HG03135 (cell line): ENCODE measurements around the gene ARHGEF3.

Source experiments
- ATAC-seq: cut with Tn5 transposase; IDR thresholded peaks from one replicate; pipeline ENCODE4 v1.9.1; 2021; ENCODE audit warnings: mild to moderate bottlenecking, moderate library complexity; ENCODE audit not compliant: unreplicated experiment

The ARHGEF3 gene, protein sequence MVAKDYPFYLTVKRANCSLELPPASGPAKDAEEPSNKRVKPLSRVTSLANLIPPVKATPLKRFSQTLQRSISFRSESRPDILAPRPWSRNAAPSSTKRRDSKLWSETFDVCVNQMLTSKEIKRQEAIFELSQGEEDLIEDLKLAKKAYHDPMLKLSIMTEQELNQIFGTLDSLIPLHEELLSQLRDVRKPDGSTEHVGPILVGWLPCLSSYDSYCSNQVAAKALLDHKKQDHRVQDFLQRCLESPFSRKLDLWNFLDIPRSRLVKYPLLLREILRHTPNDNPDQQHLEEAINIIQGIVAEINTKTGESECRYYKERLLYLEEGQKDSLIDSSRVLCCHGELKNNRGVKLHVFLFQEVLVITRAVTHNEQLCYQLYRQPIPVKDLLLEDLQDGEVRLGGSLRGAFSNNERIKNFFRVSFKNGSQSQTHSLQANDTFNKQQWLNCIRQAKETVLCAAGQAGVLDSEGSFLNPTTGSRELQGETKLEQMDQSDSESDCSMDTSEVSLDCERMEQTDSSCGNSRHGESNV

DNA sequence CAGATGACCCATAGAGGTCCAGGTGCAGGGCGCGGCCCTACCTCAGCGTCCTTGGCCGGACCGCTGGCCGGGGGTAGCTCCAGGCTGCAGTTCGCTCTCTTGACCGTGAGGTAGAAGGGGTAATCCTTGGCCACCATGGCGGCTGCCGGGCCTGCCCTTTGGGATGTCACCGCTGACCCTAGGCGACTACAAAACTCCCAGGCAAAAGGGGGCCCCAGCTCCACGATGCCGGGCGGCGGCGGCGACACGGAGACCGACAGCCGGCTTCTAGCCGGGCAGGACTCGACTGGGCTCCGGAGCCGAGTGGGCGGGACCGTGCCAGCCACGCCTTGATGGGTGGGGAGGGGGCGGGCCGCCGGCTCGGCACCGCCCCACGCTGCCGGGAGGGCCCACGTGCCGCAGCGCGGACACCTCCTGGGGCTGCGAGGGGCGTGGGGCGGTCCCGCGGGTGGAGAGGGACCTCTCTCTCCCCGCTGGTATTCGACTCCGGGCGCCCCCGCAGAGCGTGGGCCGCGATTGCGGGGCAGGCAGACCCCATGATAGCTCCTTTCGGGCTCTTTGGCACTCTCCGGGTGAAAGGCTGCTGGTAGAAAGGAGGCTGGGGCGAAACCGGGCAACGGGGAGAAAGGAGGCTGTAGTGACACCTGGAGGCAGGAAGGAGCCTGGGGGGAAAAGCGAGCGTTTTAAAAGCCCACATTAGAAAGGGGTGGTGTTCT, at the start of gene ARHGEF3:
Gene ARHGEF3, minus strand, starts transcription at position 288 of the 716 bp plus-strand sequence. Its CDS starts 151 bp downstream, at position 137.
- ATAC-seq = peak; percentile 82

DNA sequence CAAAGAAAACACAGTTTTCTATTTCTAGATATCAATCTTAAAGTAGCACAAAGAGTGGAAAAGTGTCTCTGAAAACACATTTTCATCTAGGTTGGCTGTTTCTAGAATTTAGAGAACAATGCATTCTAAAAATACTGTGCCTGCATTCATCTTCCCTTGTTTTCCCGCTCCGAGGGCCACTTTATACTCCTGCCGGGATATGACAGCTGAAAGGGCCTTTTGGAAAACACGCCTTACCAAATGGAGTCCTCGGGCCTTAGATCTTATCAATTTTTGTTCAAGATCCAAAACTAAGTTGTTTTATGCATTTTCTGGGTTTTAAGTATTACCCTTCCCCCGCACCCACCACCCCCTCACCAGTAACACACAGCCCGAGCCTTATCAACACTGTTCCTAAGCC, 47.9 kb upstream of the ARHGEF3 start:
- no peak for ATAC-seq

DNA sequence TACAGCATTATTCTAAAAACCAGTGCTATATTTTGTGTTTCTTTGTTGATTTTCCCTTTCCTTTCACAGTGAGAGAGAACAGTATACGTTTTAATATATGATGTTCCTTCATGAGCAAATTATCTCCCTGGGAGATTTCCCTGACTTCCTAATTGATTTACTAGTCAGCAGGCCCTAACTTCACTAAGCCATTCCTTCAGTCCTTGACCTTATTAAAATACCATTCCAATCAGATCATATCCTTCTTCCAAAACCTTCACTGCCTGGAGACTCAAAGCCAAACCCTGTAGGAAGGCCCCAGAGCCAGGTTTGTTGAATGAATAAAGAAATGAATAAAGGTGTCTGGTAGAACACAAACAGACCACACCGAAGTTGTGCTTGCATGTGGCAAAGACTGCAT, 43.8 kb upstream of the ARHGEF3 start:
- no peak for ATAC-seq

DNA sequence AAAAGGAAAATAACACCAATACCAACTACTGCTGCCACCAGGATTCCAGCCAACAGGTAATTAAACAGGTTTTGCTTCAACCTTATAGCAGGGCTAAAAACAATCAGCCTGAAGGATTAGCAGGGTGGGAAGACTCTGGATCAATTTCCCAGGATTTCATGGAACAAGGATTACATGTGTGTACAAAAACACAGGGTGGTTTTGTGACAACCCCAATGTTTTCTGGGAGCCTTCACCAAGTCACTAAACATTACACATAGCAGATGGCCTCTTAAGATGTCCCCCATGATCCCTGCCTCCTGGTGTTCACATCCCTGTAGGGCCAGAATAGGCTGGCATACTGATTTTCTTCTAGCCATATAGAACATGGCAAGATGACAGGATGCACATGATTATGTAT, 42.8 kb upstream of the ARHGEF3 start:
- ATAC-seq = no peak

DNA sequence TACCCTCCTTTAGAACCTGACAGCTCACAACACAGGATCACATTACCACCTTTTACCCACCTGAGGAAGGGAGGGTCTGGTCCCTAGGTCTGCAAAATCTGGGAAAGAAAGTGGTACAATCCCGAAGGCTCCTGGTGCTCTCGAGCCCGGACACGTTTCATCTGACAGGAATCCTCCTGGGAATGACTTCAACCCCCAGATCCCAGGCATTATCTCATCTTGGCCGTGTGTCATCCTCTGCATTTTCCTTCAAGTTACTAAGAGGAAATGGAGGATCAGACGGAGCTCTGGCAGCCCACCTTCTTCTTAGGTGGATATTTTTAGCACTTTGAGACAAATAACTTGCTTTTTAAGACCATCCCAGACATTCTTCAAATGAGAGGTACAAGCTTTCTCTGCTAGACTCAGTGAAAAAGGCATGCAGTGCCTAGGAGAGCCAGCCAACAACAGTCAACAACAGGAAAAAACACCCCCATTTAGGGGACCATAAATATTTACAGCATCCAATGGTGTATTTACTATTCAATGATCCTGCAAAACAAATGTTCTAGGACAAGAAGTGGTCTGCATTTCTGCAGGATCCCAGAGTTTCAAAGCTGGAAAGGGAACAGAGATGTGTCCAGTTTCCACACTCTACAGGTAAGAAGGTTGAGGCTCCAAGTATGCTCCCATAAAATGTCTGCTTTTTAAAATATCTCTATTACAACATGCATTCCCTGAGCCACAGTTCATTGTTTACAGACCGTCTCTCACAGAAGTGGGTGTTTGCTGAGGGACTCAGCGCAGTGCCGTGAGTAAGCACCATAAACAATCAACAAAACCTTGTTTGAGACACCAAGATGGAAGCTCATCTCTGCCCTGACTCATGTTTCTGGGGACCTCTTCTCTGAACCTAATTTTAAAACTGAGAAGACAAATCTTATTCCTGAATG, 38.3 kb upstream of the ARHGEF3 start:
- ATAC-seq = no peak

DNA sequence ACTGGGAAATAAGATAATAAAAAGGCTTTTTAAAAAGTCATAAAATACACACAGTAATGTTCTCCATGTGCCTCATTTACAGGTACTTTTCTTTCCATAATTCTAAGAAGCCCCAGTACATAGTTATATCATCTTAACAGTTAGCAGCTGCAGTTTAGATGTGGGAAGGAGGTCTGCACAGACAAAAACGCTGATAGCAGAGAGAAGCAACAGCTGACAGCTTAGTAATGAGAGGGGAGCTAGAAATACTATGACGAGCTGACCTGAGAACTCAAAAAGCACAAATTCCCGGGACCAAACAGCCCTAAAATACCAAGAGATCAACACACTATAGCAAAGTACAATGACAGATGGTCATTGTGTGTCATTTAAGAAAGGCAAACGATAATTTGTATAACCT, 36.7 kb upstream of the ARHGEF3 start:
- ATAC-seq = no peak

DNA sequence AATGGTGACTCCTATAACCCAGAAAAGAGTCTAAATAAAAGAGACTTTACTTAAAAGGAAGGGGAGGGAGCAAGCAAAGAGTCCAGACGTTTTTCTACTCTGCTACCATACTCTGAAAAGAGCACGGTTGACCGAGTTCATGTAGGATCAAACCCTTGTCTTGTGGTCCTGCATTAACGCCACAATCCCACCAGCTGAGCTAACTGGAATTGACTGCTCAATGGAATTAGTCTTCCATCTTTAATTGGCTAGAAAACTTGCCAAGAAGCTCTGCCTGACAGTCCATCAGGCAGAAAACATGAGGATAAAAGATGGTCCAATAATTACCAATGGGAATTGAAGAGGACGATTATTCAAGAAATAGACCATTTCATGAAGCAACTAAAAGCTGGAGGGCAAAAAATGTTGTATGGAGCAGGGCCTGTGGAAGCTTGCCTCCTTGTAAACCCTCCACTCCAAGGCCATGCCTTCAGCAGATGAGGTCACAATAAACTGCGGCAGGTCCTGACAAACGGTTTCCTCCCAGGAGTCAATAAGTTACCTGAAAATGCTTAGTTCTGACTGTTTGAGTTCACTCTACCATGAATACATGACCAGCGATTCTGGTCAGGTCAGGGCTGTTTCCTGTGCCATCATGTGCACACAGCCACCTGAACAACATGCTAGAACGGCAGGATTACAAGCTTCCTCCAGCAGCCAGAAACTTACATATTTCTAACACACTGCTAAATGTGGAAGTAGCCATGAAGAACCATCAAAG, 35.6 kb upstream of the ARHGEF3 start:
- ATAC-seq = peak; percentile 89

DNA sequence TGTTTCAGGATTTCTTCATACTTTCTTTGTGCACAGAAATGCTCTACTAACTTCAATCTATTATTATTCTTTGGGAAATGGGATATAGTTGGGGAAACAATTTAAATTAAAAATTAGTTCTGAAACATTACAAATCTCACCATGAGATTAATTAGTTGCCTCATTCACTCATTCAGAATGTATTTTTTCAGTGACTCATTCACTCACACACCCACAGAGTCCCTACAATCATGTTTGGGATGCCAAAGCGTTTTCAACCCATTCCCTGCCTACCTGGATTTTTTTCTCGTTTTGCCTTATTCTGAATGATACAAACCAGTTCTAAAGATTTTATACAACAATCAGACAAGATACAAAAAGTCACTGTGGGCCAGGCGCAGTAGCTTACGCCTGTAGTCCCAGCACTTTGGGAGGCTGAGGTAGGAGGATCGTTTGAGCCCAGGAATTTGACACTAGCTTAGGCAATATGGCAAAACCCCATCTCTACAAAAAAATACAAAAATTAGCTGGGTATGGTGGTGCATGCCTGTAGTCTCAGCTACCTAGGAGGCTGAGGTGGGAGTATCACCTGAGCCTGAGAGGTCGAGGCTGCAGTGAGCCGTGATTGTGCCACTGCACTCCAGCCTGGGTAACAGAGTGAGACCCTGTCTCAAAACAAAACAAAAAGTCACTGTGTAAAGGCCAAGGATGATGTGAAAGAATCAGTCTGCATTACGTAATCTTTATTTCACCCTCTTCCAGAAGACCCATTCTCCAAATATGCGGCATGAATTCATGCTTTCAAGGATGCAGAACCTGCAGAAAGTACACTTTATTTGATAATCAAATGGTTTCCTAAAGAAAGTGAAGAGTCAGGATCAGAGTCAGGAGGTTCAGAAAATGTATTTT, 34.8 kb upstream of the ARHGEF3 start:
- ATAC-seq = no peak

DNA sequence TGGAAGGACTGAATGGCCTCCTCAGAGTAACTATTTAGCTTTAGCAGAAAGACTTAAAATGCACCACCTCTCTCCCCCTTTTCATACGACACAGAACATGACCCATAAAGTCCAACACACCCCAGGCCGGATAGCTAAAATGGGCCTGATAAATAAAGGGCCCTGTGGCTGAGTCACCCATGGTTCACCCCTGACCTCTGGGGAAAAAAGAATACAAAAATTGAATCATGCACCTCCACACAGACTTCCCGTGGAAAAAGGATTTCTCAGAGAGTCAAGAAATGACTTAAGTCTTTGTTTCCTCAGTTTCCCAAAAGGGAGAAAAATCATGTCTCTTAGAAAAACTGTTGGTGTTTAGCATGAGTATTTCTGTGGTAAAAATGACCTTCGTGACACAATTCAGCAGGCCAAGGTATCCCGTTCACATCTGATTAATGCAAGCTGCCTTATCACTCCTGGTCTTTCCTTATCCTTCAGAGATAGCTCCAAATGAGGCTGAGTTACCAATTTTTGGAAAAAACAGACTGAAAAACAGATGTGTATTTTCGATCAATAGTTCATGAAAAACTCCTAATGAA, 34.0 kb upstream of the ARHGEF3 start:
- ATAC-seq = no peak

DNA sequence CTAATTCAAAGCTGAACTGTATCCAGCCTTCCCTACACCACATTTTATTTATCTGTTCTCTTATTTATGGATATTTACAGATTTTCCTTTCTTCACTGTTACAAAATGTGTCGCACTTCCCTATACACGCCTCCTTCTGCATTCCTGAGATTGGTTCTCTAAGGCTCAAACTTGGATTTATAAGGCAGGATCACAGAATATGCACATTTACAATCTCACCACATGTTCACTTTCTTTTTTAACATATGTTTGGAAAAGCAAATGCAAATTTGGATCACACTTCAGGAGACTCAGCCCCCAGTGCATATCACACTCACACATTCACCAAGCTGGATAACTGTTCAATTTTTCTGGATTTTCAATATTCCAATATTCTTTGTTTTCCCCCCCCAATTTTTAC, 31.8 kb upstream of the ARHGEF3 start:
- ATAC-seq = no peak

DNA sequence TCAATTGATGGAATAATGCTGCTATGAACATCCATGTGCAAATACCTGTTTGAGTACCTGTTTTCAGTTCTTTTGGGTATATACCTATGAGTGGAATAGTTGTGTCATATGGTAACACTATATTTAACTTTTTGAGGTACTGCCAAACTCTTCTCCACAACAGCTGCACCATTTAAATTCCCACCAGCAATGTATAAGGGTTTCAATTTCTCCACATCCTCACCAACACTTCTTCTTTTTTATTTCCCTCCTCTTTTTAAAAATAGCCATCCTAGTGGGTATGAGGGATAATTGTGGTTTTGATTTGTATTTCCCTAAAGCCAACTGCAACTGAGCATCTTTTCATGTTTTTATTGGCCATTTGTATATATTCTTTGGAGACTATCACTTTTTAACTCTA, 31.3 kb upstream of the ARHGEF3 start:
- no peak for ATAC-seq

DNA sequence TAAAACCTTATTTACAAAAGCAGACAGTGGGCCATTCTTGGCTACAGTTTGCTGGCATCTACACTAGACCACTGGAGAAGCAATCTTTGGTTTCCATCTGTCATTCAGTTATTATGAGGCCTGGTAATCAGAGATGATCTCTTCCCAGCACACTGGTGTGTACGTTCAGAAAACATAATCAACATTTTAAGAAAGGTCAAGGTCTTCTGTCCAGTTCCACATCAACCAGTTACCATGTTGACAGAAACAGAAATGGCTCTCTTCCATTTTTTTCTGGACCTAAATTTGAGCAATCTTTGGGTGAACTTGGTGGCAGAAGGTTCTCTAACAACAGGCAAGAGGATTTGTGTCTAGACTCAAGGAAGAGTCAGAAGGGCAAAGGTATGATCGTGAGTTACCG, 29.8 kb upstream of the ARHGEF3 start:
- ATAC-seq = no peak

DNA sequence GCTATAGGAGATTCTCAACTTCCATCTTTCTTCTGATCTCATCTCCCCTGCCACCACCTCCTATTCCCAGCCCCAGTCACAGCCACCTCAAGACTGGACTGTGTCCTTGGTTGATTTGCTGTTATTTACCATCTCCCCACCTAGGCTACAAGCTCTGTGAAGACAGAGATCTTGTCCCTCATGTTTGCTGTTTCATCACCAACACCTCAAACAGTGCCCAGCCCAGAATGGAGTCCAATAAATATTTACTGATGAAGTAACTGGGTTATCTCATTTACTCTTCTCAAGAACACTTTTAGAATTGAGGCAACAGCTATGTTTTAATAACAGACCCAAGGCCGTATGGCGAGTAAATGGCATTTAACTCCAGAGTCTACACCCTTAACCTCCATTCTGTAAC, 29.1 kb upstream of the ARHGEF3 start:
- no peak for ATAC-seq

DNA sequence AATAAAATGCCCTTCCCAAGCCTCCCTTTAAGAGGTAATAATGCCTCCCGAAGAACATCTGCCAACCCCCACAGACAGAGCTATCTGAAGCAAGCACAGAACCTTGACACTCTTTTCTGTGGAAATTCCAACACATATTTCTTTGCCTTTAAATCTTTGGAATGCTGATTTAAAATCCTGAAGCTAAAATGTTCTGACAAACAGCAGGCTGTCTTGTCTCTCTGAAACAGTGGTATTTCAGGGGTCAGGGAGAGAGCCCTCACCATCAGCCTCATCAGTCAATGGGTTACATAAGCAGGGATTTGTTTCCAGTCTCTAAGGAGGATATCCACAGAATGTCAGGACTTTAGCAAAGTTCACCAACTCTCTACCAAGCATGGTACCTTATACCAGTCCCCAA, 27.8 kb upstream of the ARHGEF3 start:
- ATAC-seq = no peak

DNA sequence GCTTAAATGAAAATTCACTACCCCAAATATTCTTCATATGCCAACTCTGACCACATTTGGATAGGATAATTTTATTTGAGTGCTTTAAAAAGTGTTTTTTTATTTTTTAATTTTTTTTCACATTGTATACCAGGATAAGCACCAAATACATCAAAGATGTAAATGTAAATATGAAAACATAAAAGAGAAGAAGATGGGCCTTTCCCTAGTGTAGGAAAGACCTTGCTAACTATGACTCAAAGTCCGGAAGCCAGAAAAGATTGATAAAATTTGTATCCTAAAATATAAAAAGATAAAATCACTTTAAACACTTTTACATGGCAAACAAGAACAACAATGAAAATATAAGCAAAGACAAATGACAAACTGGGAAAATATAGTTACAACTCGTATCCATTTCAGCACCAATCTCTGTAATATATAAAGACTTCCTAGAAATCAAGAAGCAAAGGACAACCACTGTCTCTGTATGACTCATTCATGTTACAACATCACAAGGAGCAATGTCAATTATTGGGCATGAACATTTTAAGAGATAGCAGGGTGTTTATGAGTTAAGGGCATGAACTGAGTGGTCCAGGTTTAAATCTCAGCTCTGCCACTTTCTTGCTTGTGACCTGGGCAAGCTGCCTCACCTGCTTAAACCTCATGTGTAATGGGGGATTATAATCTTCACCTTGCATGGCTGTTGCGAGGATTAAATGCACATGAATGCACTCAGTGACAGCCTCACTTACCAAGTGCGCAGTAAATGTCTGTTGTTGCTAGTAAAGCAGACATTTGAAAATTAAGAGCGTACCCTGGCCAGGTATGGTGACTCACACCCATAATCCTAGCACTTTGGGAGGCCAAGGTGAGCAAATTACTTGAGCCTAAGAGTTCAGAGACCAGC, 25.3 kb upstream of the ARHGEF3 start:
- no peak for ATAC-seq

DNA sequence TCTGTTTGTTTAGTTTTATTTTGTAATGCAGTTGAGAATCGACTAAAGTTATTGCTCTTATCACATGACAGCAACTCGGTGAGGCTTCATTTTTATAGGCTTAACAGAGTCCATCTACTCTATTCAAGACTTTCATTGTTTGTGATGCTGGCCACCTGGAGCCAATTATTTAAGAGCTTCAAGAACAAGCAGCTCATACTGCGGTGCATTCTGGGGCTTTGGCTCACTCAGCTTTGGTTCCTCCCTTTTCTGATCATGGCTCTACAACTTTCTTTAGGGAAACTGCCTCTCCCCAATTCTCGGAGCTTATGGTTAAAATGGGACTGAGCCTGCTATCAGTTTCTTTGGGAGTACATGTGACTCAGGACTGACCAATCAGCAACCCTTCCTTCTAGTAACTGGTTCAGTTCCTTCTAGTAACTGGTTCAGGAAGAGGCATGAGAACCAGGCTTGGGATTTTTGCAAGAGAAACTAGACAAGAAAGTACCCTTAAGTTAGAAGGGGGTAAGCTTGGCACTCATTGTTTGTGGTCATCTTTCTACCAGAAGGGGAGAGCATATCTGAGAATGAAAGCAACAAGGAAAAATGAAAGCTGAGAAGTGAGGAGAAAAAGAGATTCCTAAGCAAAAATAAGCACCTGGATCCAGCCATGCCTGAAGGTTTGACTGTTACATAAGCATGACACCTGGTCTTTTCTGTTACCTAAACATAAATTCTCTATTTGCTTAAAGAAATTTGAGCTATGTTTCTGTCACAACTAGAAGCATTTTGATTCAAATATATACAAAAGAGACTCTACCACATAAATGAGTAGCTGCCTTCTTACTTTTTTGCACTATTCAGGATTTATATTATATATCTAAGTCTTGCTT, 24.1 kb upstream of the ARHGEF3 start:
- no peak for ATAC-seq
